GM12892 (cell line): ENCODE data around the gene OSBPL6.

Source experiments
- POLR2A ChIP-seq: IDR thresholded peaks from 2 replicates; pipeline ENCODE4 v1.6.1; 2011; ENCODE audit warnings: low read depth, low read length, control low read depth
- POLR2AphosphoS5 ChIP-seq: IDR thresholded peaks from 2 replicates; pipeline ENCODE4 v1.6.1; 2011; ENCODE audit warnings: low read depth, low read length, control low read depth

GRCh38 chr2:178229927-178230326 lies 35.6 kb downstream of the OSBPL6 start:
- TF ChIP-seq POLR2A (no peak), POLR2AphosphoS5 (no peak)
